K562 (cell line): ENCODE measurements around the gene ALG8. TPM values are rescaled to one million over a fixed set of nuclear protein-coding genes. Genes with fewer than 3 reads are reported as not detected.

Experiments
- ATAC-seq: fragments of 200-7000 bp; cut with Tn5 transposase; 3 replicates; pipeline ENCODE4 v1.9.1; 2020; ENCODE audit warnings: moderate library complexity
- BruUV-seq: library from RNA; stranded (reverse); fragments of 400-500 nt; replicated peaks from 2 replicates; lab custom pipeline; 2021; lab: Mats Ljungman, UMichigan
- CTCF ChIA-PET: fragments of 300-600 bp; formaldehyde crosslinking; extraction: SDS; loops from one replicate; lab custom pipeline; 2021; ENCODE audit warnings: low intra/inter-chr PET ratio; lab: Yijun Ruan, JAX
- POLR2A ChIA-PET: fragments of 300-600, 350-650 bp; sonication (Branson Sonifier 250); formaldehyde crosslinking; extraction: SDS; loops from one replicate; lab custom pipeline; 2021; ENCODE audit warnings: antibody characterized with exemption, inconsistent platforms; lab: Yijun Ruan, JAX
- DNase-seq, 4 experiments: peaks; one replicate each; pipeline versions ENCODE4 v3.0.0 to v3.0.0-alpha.2; 2011 to 2018; ENCODE audit warnings: low spot score in 3 of 4, mixed read lengths in 3 of 4; ENCODE audit errors: extremely low read depth in 1 of 4
- FAIRE-seq: peaks from 2 replicates; lab custom pipeline; 2011; peaks lifted over from hg19 to GRCh38; lab: Jason Lieb, UNC
- H2AFZ ChIP-seq: 2 replicates; pipeline ENCODE4 v1.6.0; 2011; ENCODE audit warnings: low read depth, low read length, control low read depth, inconsistent platforms
- H3K27ac ChIP-seq: fragments of 200-600 bp; 3 replicates; pipeline ENCODE4 v1.8.0; 2011; ENCODE audit warnings: low read depth, mild to moderate bottlenecking, control low read depth, inconsistent platforms, low read length, moderate library complexity, mixed read lengths; ENCODE audit errors: extremely low read depth
- H3K27me3 ChIP-seq, 2 experiments: fragments of 300-600 bp in 1 of 2; 2 replicates in 1 of 2; 3 replicates in 1 of 2; pipeline versions ENCODE4 v1.6.0 to v1.8.0; 2011; ENCODE audit warnings: inconsistent platforms in 2 of 2, low read length in 2 of 2, mild to moderate bottlenecking in 1 of 2, mixed read lengths in 1 of 2, moderate library complexity in 1 of 2; ENCODE audit not compliant: control insufficient read depth in 2 of 2, insufficient read depth in 2 of 2
- H3K36me3 ChIP-seq: fragments of 300-600 bp; 3 replicates; pipeline ENCODE4 v1.8.0; 2011; ENCODE audit warnings: mild to moderate bottlenecking, low read length, inconsistent platforms; ENCODE audit not compliant: control insufficient read depth, insufficient read depth
- H3K4me1 ChIP-seq, 2 experiments: fragments of 200-600 bp in 1 of 2; replicated peaks in 1 of 2; 2 replicates in 1 of 2; 3 replicates in 1 of 2; pipeline versions ENCODE4 v1.5.1 to v1.8.0; 2011; ENCODE audit warnings: inconsistent platforms in 2 of 2, low read length in 2 of 2, mild to moderate bottlenecking in 1 of 2, mixed read lengths in 1 of 2, moderate library complexity in 1 of 2; ENCODE audit not compliant: control insufficient read depth in 2 of 2, insufficient read depth in 2 of 2
- H3K4me2 ChIP-seq: 2 replicates; pipeline ENCODE4 v1.6.1; 2011; ENCODE audit warnings: low read length, control low read depth, inconsistent platforms, mixed read lengths; ENCODE audit not compliant: insufficient read depth
- H3K4me3 ChIP-seq: fragments of 200-600 bp; sonication (generic), shearing (Covaris generic); 2 replicates; pipeline ENCODE4 v1.5.1; 2016; ENCODE audit warnings: control low read depth, inconsistent platforms
- H3K79me2 ChIP-seq: fragments of 200-600 bp; 3 replicates; pipeline ENCODE4 v1.8.0; 2011; ENCODE audit warnings: low read length, inconsistent platforms; ENCODE audit not compliant: control insufficient read depth, insufficient read depth
- H3K9ac ChIP-seq, 2 experiments: 2 replicates each; pipeline versions ENCODE4 v1.6.0 to v1.6.1; 2011; ENCODE audit warnings: low read depth in 2 of 2, low read length in 2 of 2, control low read depth in 1 of 2, inconsistent platforms in 1 of 2, mild to moderate bottlenecking in 1 of 2, mixed read lengths in 1 of 2; ENCODE audit not compliant: insufficient read depth in 1 of 2
- H3K9me1 ChIP-seq: one replicate; pipeline ENCODE4 v1.6.0; 2011; ENCODE audit warnings: inconsistent platforms, mild to moderate bottlenecking, low read length, moderate library complexity; ENCODE audit not compliant: control insufficient read depth, insufficient read depth
- H3K9me3 ChIP-seq: replicated peaks from 2 replicates; pipeline ENCODE4 v1.5.1; 2011; ENCODE audit warnings: low read depth, low read length, inconsistent platforms; ENCODE audit not compliant: control insufficient read depth, insufficient read depth
- H4K20me1 ChIP-seq: replicated peaks from 2 replicates; pipeline ENCODE4 v1.6.1; 2011; ENCODE audit warnings: low read length, inconsistent platforms, mixed read lengths; ENCODE audit not compliant: control insufficient read depth, insufficient read depth
- PHF8 ChIP-seq: fragments of 200-600 bp; sonication (generic); IDR thresholded peaks from 2 replicates; pipeline ENCODE4 v1.6.1; 2012; ENCODE audit warnings: mixed run types, mild to moderate bottlenecking, inconsistent platforms, low read length, moderate library complexity, borderline replicate concordance
- RAD21 ChIP-seq, 2 experiments: fragments of 250-450 bp in 1 of 2; fragments of 450-650 bp in 1 of 2; sonication (Bioruptor Pico) in 1 of 2; formaldehyde crosslinking in 1 of 2; IDR thresholded peaks in 1 of 2; conservative IDR thresholded peaks in 1 of 2; 2 replicates each; pipeline versions ENCODE4 v1.4.0 to v1.8.0; 2020 to 2022; ENCODE audit warnings: mild to moderate bottlenecking in 2 of 2, moderate library complexity in 1 of 2
- TCF7 ChIP-seq: sonication (generic); IDR thresholded peaks from 2 replicates; pipeline ENCODE4 v1.6.1; 2016; ENCODE audit warnings: antibody characterized with exemption, borderline replicate concordance
- ZBTB1 ChIP-seq: sonication (generic); formaldehyde crosslinking; IDR thresholded peaks from 2 replicates; pipeline ENCODE4 v1.8.1; 2023; ENCODE audit warnings: missing genetic modification reagents, low read depth, mild to moderate bottlenecking, borderline replicate concordance
- WGBS: fragments of 100-300 bp; shearing (Covaris generic); methylation state at CpG from one replicate; pipeline ENCODE4 v1.1.6; 2016; ENCODE audit warnings: low coverage, mixed read lengths; ENCODE audit not compliant: insufficient coverage; ENCODE audit errors: missing lambda C conversion rate; 5-methylcytosine and 5-hydroxymethylcytosine counted together
- in situ Hi-C: fragments of 300-500 bp; cut with MboI; formaldehyde crosslinking; loops from 4 replicates; pipeline ENCODE4 v1.15.0; 2018; ENCODE audit warnings: inconsistent platforms, mixed read lengths
- intact Hi-C: fragments of 100-400 bp; cut with micrococcal nuclease; formaldehyde crosslinking; loops from 2 replicates; pipeline ENCODE4 v1.14.2; 2022
- polyA plus RNA-seq, 8 experiments: library from polyadenylated mRNA; depleted of rRNA in 4 of 8; stranded (reverse) in 5 of 8; unstranded in 3 of 8; fragments of >200 nt; fragmentation: Nextera tagmentation in 2 of 8; fragmentation: Illumina TruSeq in 1 of 8; extraction: Ambion mirVana in 2 of 8; extraction: Trizol in 1 of 8; gene quantifications; 2 replicates each; pipeline versions ENCODE4 v1.2.1 to v1.2.3, GENCODE V29; 2011 to 2014; ENCODE audit warnings: inconsistent platforms in 1 of 8, missing spikeins in 1 of 8
- total RNA-seq, 7 experiments: library from RNA; depleted of rRNA in 6 of 7; stranded (reverse); fragments of >200 nt in 6 of 7; fragmentation: Illumina TruSeq in 2 of 7; extraction: Trizol in 2 of 7; gene quantifications; 2 replicates each; pipeline versions ENCODE4 v1.2.1 to v1.2.3, GENCODE V29; 2011 to 2021; ENCODE audit warnings: low replicate concordance in 1 of 7
- TF ChIP-seq, protein P1 (sequence below): IDR thresholded peaks from 3 replicates; pipeline ENCODE4 v1.6.1; 2011; ENCODE audit warnings: borderline replicate concordance, mild to moderate bottlenecking; ENCODE audit not compliant: insufficient read length, insufficient read depth
- TF ChIP-seq, protein P2 (sequence below), 3 experiments: IDR thresholded peaks in 2 of 3; conservative IDR thresholded peaks in 1 of 3; 2 replicates each; pipeline ENCODE4 v1.5.1; 2011 to 2012; ENCODE audit warnings: low read length in 3 of 3, mild to moderate bottlenecking in 3 of 3, control low read depth in 2 of 3, improper control_type of control experiment in 1 of 3, inconsistent platforms in 1 of 3, low read depth in 1 of 3, mixed read lengths in 1 of 3, moderate library complexity in 1 of 3; ENCODE audit not compliant: insufficient read depth in 2 of 3

ALG8 gene
- total and polyA plus RNA-seq, 9 of the 15 experiments (the other 6 are each of a cell fraction or from before 2014, with no cell fraction given), result 59.3 to 189 (median 106) TPM

DNA sequence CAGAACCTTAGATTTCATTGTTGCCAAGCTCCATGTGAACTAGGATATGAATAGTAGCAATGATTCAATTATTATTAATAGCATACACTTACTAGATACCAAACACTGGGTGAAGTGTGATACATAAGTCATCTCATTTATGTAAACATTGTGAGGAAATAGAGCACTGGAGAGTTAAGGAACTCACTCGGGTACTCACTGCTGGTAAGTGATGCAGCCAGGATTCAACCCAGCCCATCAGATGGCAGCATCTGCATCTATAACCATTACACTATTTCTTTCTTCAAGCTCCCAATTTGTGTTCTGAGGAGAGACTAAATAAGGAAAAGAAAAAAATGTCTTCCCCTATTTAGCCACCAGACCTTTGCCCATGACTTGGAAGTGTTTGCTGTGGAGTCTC is 10.2 kb upstream of the ALG8 start:
- H3K36me3 ChIP-seq, result no peaks in the 10 kb centered on the region
- POLR2A ChIA-PET, result interaction anchor here (0.6 to 1.5 kb wide), 4 partner anchors 8 to 595 kb away, joined by 3 to 4 read pairs (median 3); partner anchors contain the start of gene ALG8
- no peak for DNase-seq
- H3K9me1 ChIP-seq, result no peaks in the 10 kb centered on the region
- no peaks in the 10 kb centered on the region for H3K4me1 ChIP-seq
- H3K27me3 ChIP-seq, result no peaks in the 10 kb centered on the region
- no peak overlapping the region for H3K27ac ChIP-seq
- CTCF ChIA-PET, result interaction anchor here (0.6 kb wide), 1 partner anchor 415 kb away, joined by 3 read pairs; no protein-coding TSS in a partner anchor
- no TSS peak for BruUV-seq
- no peak overlapping the region for H3K4me2 ChIP-seq
- in situ Hi-C loops, result no loop called here
- TF ChIP-seq PHF8 (no peak), ZBTB1 (CRISPR knock-in tag) (no peak), TCF7 (no peak), RAD21 (CRISPR knock-in tag; conservative IDR thresholded peaks at IDR 0.05 in 1 of 2, IDR thresholded peaks at IDR 0.05 in 1 of 2) (peak in 1 of 2 experiments; percentile 52; a peak in 2 of 4 replicates)
- TF ChIP-seq, protein P1, sequence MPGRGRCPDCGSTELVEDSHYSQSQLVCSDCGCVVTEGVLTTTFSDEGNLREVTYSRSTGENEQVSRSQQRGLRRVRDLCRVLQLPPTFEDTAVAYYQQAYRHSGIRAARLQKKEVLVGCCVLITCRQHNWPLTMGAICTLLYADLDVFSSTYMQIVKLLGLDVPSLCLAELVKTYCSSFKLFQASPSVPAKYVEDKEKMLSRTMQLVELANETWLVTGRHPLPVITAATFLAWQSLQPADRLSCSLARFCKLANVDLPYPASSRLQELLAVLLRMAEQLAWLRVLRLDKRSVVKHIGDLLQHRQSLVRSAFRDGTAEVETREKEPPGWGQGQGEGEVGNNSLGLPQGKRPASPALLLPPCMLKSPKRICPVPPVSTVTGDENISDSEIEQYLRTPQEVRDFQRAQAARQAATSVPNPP, result no peak
- TF ChIP-seq, protein P2, sequence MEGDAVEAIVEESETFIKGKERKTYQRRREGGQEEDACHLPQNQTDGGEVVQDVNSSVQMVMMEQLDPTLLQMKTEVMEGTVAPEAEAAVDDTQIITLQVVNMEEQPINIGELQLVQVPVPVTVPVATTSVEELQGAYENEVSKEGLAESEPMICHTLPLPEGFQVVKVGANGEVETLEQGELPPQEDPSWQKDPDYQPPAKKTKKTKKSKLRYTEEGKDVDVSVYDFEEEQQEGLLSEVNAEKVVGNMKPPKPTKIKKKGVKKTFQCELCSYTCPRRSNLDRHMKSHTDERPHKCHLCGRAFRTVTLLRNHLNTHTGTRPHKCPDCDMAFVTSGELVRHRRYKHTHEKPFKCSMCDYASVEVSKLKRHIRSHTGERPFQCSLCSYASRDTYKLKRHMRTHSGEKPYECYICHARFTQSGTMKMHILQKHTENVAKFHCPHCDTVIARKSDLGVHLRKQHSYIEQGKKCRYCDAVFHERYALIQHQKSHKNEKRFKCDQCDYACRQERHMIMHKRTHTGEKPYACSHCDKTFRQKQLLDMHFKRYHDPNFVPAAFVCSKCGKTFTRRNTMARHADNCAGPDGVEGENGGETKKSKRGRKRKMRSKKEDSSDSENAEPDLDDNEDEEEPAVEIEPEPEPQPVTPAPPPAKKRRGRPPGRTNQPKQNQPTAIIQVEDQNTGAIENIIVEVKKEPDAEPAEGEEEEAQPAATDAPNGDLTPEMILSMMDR (IDR thresholded peaks at IDR 0.05 in 2 of 3, conservative IDR thresholded peaks at IDR 0.05 in 1 of 3; ENCODE audit: insufficient read depth in 2 of 3, low read depth in 1 of 3, low read length in 3 of 3), result peak in 1 of 3 experiments; percentile 38; a peak in 2 of 6 replicates
- no peak overlapping the region for H2AFZ ChIP-seq
- H4K20me1 ChIP-seq, result no peaks in the 10 kb centered on the region
- intact Hi-C loops, result loop anchor here (5.0 kb wide), 2 partner anchors 38 to 413 kb away; partner anchors contain the start of genes KCTD21 and USP35
- H3K79me2 ChIP-seq, result no peaks in the 10 kb centered on the region
- peak; percentile 50; the same call in 2 of the 3 replicates for ATAC-seq
- H3K4me3 ChIP-seq, result no peak overlapping the region
- no peak overlapping the region for H3K9ac ChIP-seq
- no peak for FAIRE-seq
- H3K9me3 ChIP-seq, result no peaks in the 10 kb centered on the region
- WGBS, result 13% methylated on average over 1 of the region's 1 CpG
